ENCODE results near the gene GABBR2. TPM values are rescaled to one million over a fixed set of nuclear protein-coding genes. Genes with fewer than 3 reads are reported as not detected.

GABBR2 gene
- total RNA-seq, 1 experiment from 2014 or later, result 0.76 TPM

GRCh38 chr9:98698856-98699255 is 9.9 kb downstream of the GABBR2 start:
- ChIA-PET POLR2A (ENCODE audit: unreplicated experiment) (no interaction called here), CTCF (interaction anchor here (0.6 to 1.0 kb wide), 2 partner anchors 88 to 149 kb away, joined by 3 to 7 read pairs; no protein-coding TSS in a partner anchor)
- H3K27me3 ChIP-seq (ENCODE audit: insufficient read depth, low read depth), result no peaks in the 10 kb centered on the region
- H3K4me2 ChIP-seq, result no peak overlapping the region
- no peak for DNase-seq
- TF ChIP-seq CTCF (conservative IDR thresholded peaks at IDR 0.05) (no peak), EZH2 (IDR thresholded peaks at IDR 0.05; ENCODE audit: low read depth) (no peak)
- intact Hi-C loops (cut with micrococcal nuclease; ENCODE audit: unreplicated experiment), result no loop called here
- no peaks in the 10 kb centered on the region for H3F3A ChIP-seq (ENCODE audit: insufficient read depth, low read depth)
- H3K4me3 ChIP-seq, result no peak overlapping the region
- no peaks in the 10 kb centered on the region for H3K9me3 ChIP-seq (ENCODE audit: insufficient read depth, low read depth)
- no peaks in the 10 kb centered on the region for H3K36me3 ChIP-seq (ENCODE audit: low read depth)
- H3K79me2 ChIP-seq (ENCODE audit: low read depth), result no peaks in the 10 kb centered on the region
- no peaks in the 10 kb centered on the region for H3K4me1 ChIP-seq (replicated peaks; ENCODE audit: insufficient read depth)
- no peaks in the 10 kb centered on the region for H3K9me2 ChIP-seq (ENCODE audit: insufficient read depth)
- no peak overlapping the region for H3K27ac ChIP-seq
- H2AFZ ChIP-seq, result no peak overlapping the region
- no TSS peak for BruUV-seq (replicated peaks)
- H4K20me1 ChIP-seq (ENCODE audit: insufficient read depth), result no peaks in the 10 kb centered on the region

- no peak overlapping the region for H2AFZ ChIP-seq
- H3K4me1 ChIP-seq (replicated peaks; ENCODE audit: insufficient read depth), result no peaks in the 10 kb centered on the region
- H4K20me1 ChIP-seq (ENCODE audit: insufficient read depth), result no peaks in the 10 kb centered on the region
- TF ChIP-seq CTCF (conservative IDR thresholded peaks at IDR 0.05) (no peak), EZH2 (IDR thresholded peaks at IDR 0.05; ENCODE audit: low read depth) (no peak)
- H3K9me3 ChIP-seq (ENCODE audit: insufficient read depth, low read depth), result no peaks in the 10 kb centered on the region
- H3K4me2 ChIP-seq, result no peak overlapping the region
- H3K9me2 ChIP-seq (ENCODE audit: insufficient read depth), result no peaks in the 10 kb centered on the region
- intact Hi-C loops (cut with micrococcal nuclease; ENCODE audit: unreplicated experiment), result no loop called here
- H3K27me3 ChIP-seq (ENCODE audit: insufficient read depth, low read depth), result no peaks in the 10 kb centered on the region
- 0 out of 2 replicates have a peak, but pooled peaks cover 8% of the 10 kb centered on the region for H3K79me2 ChIP-seq (ENCODE audit: low read depth)
- BruUV-seq (replicated peaks), result no TSS peak
- no peak overlapping the region for H3K27ac ChIP-seq
- no peaks in the 10 kb centered on the region for H3K36me3 ChIP-seq (ENCODE audit: low read depth)
- no peak for DNase-seq
- no peak overlapping the region for H3K4me3 ChIP-seq
- H3F3A ChIP-seq (ENCODE audit: insufficient read depth, low read depth), result no peaks in the 10 kb centered on the region
- CTCF ChIA-PET, result no interaction called here
- POLR2A ChIA-PET (ENCODE audit: unreplicated experiment), result no interaction called here
These were observed 13.8 kb downstream of the GABBR2 start for GRCh38 chr9:98694943-98695342.

GRCh38 chr9:98692392-98692791 is 16.3 kb downstream of the GABBR2 start:
- Histone ChIP-seq H3K4me1 (replicated peaks; ENCODE audit: insufficient read depth) (peaks cover 17% of the 10 kb centered on the region), H3K4me3 (no peak overlapping the region), H3K79me2 (ENCODE audit: low read depth) (0 out of 2 replicates have a peak, but pooled peaks cover 8% of the 10 kb centered on the region), H3K9me2 (ENCODE audit: insufficient read depth) (no peaks in the 10 kb centered on the region), H3K36me3 (ENCODE audit: low read depth) (no peaks in the 10 kb centered on the region), H3K9me3 (ENCODE audit: insufficient read depth, low read depth) (no peaks in the 10 kb centered on the region), H4K20me1 (ENCODE audit: insufficient read depth) (no peaks in the 10 kb centered on the region), H3K4me2 (no peak overlapping the region), H3F3A (ENCODE audit: insufficient read depth, low read depth) (peaks cover 14% of the 10 kb centered on the region), H2AFZ (no peak overlapping the region), H3K27me3 (ENCODE audit: insufficient read depth, low read depth) (no peaks in the 10 kb centered on the region), H3K27ac (no peak overlapping the region)
- BruUV-seq (replicated peaks), result no TSS peak
- CTCF ChIA-PET, result no interaction called here
- TF ChIP-seq EZH2 (IDR thresholded peaks at IDR 0.05; ENCODE audit: low read depth), result no peak
- no peak for TF ChIP-seq CTCF (conservative IDR thresholded peaks at IDR 0.05)
- intact Hi-C loops (cut with micrococcal nuclease; ENCODE audit: unreplicated experiment), result no loop called here
- DNase-seq, result no peak
- POLR2A ChIA-PET (ENCODE audit: unreplicated experiment), result no interaction called here
